GM12878 (cell line): ENCODE data around the gene SPNS1. TPM values are rescaled to one million over a fixed set of nuclear protein-coding genes. Genes with fewer than 3 reads are reported as not detected.

Source experiments
- BACH1 ChIP-seq: fragments of 450-650 bp; IDR thresholded peaks from 2 replicates; pipeline ENCODE4 v1.6.1; 2017; ENCODE audit warnings: mild to moderate bottlenecking, borderline replicate concordance
- CREM ChIP-seq: IDR thresholded peaks from 2 replicates; pipeline ENCODE4 v1.6.1; 2014; ENCODE audit warnings: antibody characterized with exemption, low read depth
- CUX1 ChIP-seq: IDR thresholded peaks from 2 replicates; pipeline ENCODE4 v1.6.1; 2012; ENCODE audit warnings: improper control_type of control experiment, low read depth, low read length; ENCODE audit not compliant: insufficient replicate concordance
- EGR1 ChIP-seq, 2 experiments: IDR thresholded peaks; 1 replicate in 1 of 2; 2 replicates in 1 of 2; pipeline ENCODE4 v1.6.1; 2011 to 2012; ENCODE audit warnings: low read depth in 2 of 2, low read length in 2 of 2, borderline replicate concordance in 1 of 2, mild to moderate bottlenecking in 1 of 2, moderate library complexity in 1 of 2
- KAT2A ChIP-seq: conservative IDR thresholded peaks from 2 replicates; pipeline ENCODE4 v1.6.1; 2011; ENCODE audit warnings: low read depth, low read length; ENCODE audit not compliant: control insufficient read depth
- MTA2 ChIP-seq: fragments of 450-650 bp; IDR thresholded peaks from 2 replicates; pipeline ENCODE4 v1.6.1; 2016; ENCODE audit warnings: low read depth, mild to moderate bottlenecking, moderate library complexity
- NFIC ChIP-seq: IDR thresholded peaks from 2 replicates; pipeline ENCODE4 v1.6.1; 2012; ENCODE audit warnings: low read depth, mild to moderate bottlenecking, inconsistent platforms, low read length, moderate library complexity
- POU2F2 ChIP-seq: IDR thresholded peaks from 3 replicates; pipeline ENCODE4 v1.6.1; 2011; ENCODE audit warnings: low read depth, mild to moderate bottlenecking, low read length, borderline replicate concordance
- RUNX3 ChIP-seq: IDR thresholded peaks from 2 replicates; pipeline ENCODE4 v1.6.1; 2012; ENCODE audit warnings: low read length, inconsistent platforms
- SMAD1 ChIP-seq: fragments of 450-650 bp; IDR thresholded peaks from 2 replicates; pipeline ENCODE4 v1.6.1; 2018; ENCODE audit warnings: mild to moderate bottlenecking, low read depth; ENCODE audit not compliant: partially characterized antibody
- SREBF1 ChIP-seq: IDR thresholded peaks from 2 replicates; pipeline ENCODE4 v1.6.1; 2012; ENCODE audit warnings: mild to moderate bottlenecking, low read length
- SUPT20H ChIP-seq: IDR thresholded peaks from 2 replicates; pipeline ENCODE4 v1.6.1; 2011; ENCODE audit warnings: low read depth, mild to moderate bottlenecking, low read length, moderate library complexity, borderline replicate concordance; ENCODE audit not compliant: control insufficient read depth
- polyA plus RNA-seq, 11 experiments: library from polyadenylated mRNA; depleted of rRNA in 4 of 11; unstranded in 6 of 11; stranded (reverse) in 5 of 11; fragments of >200 nt; fragmentation: Nextera tagmentation in 4 of 11; fragmentation: Illumina TruSeq in 1 of 11; extraction: Ambion mirVana in 4 of 11; extraction: Trizol in 1 of 11; gene quantifications; 1 replicate in 1 of 11; 2 replicates in 10 of 11; pipeline versions ENCODE4 v1.2.1 to v1.2.3, GENCODE V29; 2011 to 2016; ENCODE audit warnings: inconsistent platforms in 2 of 11, missing spikeins in 2 of 11, low read depth in 1 of 11
- total RNA-seq, 4 experiments: library from RNA; depleted of rRNA in 3 of 4; stranded (reverse); fragments of >200 nt in 3 of 4; fragmentation: Illumina TruSeq in 1 of 4; extraction: Trizol in 1 of 4; gene quantifications; 2 replicates each; pipeline versions ENCODE4 v1.2.1 to v1.2.3, GENCODE V29; 2013 to 2021
- TF ChIP-seq, protein P1 (sequence below): fragments of 450-650 bp; formaldehyde crosslinking; IDR thresholded peaks from 2 replicates; pipeline ENCODE4 v1.4.0; 2022; ENCODE audit warnings: mild to moderate bottlenecking, moderate library complexity

Gene SPNS1
- total and polyA plus RNA-seq, 10 of the 15 experiments (the other 5 are each of a cell fraction or from before 2014, with no cell fraction given), result 0.16 to 37.6 (median 12.0) TPM

DNA sequence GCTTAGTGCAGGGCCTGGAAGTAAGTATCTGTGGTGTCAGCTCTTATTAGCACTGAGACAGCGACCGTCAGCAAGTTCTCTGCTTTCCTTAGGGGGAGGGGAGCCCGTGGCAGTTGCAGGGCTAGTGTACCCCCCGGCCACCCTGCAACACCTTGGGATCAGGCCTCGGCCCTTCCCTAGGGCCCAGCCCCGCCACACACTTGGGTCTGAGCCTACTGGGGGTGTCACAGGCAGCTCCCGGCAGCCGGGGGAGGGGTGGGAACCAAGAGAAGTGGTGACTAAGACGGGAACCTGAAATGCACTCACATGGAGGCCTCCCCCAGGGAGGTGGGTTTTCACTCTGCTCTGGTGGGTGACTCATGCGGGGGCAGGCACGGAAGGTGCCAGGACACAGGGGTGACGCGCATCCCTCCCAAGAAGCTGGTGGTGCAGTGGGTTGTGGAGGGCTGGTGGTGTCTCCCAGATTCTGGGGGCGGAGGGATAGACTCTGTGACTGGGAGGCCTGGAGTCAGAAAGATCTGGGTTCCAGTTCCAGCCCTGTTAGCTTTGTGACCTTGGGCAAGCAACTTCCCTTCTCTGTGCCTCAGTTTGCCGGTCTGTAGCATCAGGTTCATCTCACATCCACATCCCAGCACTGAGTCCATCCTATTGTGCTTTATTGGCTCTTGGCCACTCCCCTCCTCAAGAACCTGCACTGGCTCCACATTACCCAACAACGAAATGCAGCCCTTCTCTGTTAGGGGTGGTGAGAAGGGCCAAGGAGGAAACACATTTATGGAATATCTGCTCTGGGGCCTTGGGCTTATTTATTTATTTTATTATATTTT lies 54.8 kb downstream of the SPNS1 start (continued):
- TF ChIP-seq MTA2 (peak; percentile 57; the same call in 1 of the 2 replicates), CUX1 (no peak), SREBF1 (no peak), NFIC (peak; percentile 35; the same call in 1 of the 2 replicates), RUNX3 (peak; percentile 55), EGR1 (IDR thresholded peaks at IDR 0.05; ENCODE audit: borderline replicate concordance in 1 of 2, low read depth in 2 of 2, low read length in 2 of 2) (peak in 1 of 2 experiments; percentile 73; a peak in 2 of 3 replicates), CREM (peak; percentile 63; the same call in 1 of the 2 replicates), SUPT20H (no peak), KAT2A (no peak), POU2F2 (0 out of 3 replicates have a peak, but pooled peaks have one; percentile 9), SMAD1 (no peak), BACH1 (0 out of 2 replicates have a peak, but pooled peaks have one; percentile 16)
- TF ChIP-seq, protein P1, sequence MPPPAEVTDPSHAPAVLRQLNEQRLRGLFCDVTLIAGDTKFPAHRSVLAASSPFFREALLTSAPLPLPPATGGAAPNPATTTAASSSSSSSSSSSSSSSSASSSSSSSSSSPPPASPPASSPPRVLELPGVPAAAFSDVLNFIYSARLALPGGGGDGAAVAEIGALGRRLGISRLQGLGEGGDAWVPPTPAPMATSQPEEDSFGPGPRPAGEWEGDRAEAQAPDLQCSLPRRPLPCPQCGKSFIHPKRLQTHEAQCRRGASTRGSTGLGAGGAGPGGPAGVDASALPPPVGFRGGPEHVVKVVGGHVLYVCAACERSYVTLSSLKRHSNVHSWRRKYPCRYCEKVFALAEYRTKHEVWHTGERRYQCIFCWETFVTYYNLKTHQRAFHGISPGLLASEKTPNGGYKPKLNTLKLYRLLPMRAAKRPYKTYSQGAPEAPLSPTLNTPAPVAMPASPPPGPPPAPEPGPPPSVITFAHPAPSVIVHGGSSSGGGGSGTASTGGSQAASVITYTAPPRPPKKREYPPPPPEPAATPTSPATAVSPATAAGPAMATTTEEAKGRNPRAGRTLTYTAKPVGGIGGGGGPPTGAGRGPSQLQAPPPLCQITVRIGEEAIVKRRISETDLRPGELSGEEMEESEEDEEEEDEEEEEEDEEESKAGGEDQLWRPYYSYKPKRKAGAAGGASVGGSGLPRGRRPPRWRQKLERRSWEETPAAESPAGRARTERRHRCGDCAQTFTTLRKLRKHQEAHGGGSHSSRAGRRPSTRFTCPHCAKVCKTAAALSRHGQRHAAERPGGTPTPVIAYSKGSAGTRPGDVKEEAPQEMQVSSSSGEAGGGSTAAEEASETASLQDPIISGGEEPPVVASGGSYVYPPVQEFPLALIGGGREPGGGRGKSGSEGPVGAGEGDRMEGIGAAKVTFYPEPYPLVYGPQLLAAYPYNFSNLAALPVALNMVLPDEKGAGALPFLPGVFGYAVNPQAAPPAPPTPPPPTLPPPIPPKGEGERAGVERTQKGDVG (CRISPR knock-in tag), result no peak
